Mammary epithelial cell (primary cell): ENCODE data around the gene IDUA.

Experiments used
- EZH2 ChIP-seq: IDR thresholded peaks from 2 replicates; pipeline ENCODE4 v1.6.1; 2012; ENCODE audit warnings: low read length, inconsistent platforms, borderline replicate concordance
- TF ChIP-seq, protein P1 (sequence below), 2 donors: IDR thresholded peaks in 1 of 2; conservative IDR thresholded peaks in 1 of 2; 2 replicates each; pipeline ENCODE4 v1.5.1; 2011 to 2012; ENCODE audit warnings: inconsistent platforms in 2 of 2, low read length in 2 of 2, mild to moderate bottlenecking in 2 of 2, control low read depth in 1 of 2, low read depth in 1 of 2; ENCODE audit not compliant: insufficient read depth in 1 of 2; ENCODE audit errors: extremely low read depth in 1 of 2

DNA sequence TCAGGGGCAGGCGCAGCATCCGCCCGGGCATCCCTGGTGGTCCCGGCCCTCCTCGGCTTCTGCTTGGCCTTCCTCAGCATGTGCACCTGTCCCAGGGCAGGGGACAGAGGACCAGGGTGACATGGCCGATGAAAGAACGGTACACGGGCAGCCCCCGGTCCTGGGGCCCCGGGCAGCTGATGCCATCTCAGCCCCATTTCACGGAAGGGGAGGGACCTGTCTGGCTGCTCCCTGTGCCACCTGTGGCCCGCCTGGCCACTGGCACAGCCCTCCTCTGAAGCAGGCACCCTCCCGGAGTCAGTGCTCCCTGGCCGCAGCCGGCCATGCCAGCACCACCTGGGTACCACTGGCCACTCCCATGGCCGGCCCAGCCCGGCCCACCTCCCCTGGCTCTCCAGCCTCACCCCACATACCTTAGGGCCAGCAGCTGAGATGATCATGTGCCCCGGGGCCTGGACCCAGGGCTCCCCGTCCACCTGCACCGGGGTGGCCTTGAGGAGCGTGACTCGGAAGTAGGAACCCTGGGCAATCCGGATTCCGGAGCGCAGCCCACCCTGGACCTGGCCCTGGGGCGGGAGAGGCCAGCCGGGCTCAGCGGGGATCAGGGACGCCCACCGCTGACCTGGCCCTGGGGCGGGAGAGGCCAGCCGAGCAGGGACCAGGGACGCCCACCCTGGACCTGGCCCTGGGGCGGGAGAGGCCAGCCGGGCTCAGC is 26.1 kb upstream of the IDUA start:
- TF ChIP-seq, protein P1, sequence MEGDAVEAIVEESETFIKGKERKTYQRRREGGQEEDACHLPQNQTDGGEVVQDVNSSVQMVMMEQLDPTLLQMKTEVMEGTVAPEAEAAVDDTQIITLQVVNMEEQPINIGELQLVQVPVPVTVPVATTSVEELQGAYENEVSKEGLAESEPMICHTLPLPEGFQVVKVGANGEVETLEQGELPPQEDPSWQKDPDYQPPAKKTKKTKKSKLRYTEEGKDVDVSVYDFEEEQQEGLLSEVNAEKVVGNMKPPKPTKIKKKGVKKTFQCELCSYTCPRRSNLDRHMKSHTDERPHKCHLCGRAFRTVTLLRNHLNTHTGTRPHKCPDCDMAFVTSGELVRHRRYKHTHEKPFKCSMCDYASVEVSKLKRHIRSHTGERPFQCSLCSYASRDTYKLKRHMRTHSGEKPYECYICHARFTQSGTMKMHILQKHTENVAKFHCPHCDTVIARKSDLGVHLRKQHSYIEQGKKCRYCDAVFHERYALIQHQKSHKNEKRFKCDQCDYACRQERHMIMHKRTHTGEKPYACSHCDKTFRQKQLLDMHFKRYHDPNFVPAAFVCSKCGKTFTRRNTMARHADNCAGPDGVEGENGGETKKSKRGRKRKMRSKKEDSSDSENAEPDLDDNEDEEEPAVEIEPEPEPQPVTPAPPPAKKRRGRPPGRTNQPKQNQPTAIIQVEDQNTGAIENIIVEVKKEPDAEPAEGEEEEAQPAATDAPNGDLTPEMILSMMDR (conservative IDR thresholded peaks at IDR 0.05 in 1 of 2, IDR thresholded peaks at IDR 0.05 in 1 of 2; ENCODE audit: extremely low read depth in 1 of 2, insufficient read depth in 1 of 2, low read depth in 1 of 2, low read length in 2 of 2), result no peak
- TF ChIP-seq EZH2, result no peak
